Mononuclear cell (primary cell): ENCODE results near the gene SHF. TPM values are rescaled to one million over a fixed set of nuclear protein-coding genes. Genes with fewer than 3 reads are reported as not detected.
A peak's percentile ranks its signal among the peaks of the same experiment; 100 is the strongest.

ENCODE experiments used
- H3K27me3 ChIP-seq: 2 replicates; pipeline ENCODE4 v1.6.0; 2011; ENCODE audit warnings: low read length, control low read depth; ENCODE audit not compliant: insufficient read depth
- H3K4me1 ChIP-seq: 2 replicates; pipeline ENCODE4 v1.5.1; 2011; ENCODE audit warnings: mild to moderate bottlenecking, low read length, control low read depth; ENCODE audit not compliant: insufficient read depth
- H3K4me3 ChIP-seq: 2 replicates; pipeline ENCODE4 v1.5.1; 2011; ENCODE audit warnings: mild to moderate bottlenecking, low read length, moderate library complexity
- H3K9me3 ChIP-seq: 2 replicates; pipeline ENCODE4 v1.5.1; 2011; ENCODE audit warnings: low read depth, mild to moderate bottlenecking, control low read depth, low read length
- total RNA-seq: library from RNA; depleted of rRNA; stranded (reverse); fragments of >200 nt; gene quantifications from one replicate; pipeline ENCODE4 v1.2.3, GENCODE V29; 2012

The SHF gene
- total RNA-seq, 1 donor: 2.1 TPM

DNA sequence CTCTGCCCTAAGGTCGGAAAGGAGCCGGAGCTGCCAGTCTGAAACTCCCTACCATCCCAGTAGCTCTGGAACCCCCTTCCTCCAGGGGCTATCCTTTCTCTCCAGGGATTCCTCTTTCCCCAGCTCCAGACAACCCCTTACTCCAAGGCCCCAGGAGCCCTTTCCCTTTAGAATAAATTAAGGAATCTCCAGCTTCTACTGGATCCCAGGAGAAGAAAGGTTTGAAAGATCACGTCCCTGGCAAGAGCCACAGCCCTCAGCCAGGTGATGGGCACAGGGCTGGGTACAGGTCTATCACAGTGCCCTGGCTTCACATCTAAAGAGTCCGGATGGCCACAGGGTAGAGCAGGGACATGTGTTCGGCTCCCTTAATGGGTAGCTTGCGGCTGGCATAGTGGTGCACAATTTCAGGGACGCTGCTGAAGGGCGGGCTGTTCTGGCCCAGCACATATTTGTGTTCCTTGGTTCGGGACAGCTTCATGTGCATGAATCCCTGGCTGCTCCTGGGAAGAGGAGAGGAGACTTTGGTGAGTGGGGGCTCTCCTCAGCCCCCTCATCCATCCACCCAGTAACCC is 20.0 kb downstream of the SHF start:
- peak overlapping the region; percentile 80 for H3K4me3 ChIP-seq
- H3K4me1 ChIP-seq: peaks cover 17% of the 10 kb centered on the region
- no peaks in the 10 kb centered on the region for H3K27me3 ChIP-seq
- no peaks in the 10 kb centered on the region for H3K9me3 ChIP-seq

DNA sequence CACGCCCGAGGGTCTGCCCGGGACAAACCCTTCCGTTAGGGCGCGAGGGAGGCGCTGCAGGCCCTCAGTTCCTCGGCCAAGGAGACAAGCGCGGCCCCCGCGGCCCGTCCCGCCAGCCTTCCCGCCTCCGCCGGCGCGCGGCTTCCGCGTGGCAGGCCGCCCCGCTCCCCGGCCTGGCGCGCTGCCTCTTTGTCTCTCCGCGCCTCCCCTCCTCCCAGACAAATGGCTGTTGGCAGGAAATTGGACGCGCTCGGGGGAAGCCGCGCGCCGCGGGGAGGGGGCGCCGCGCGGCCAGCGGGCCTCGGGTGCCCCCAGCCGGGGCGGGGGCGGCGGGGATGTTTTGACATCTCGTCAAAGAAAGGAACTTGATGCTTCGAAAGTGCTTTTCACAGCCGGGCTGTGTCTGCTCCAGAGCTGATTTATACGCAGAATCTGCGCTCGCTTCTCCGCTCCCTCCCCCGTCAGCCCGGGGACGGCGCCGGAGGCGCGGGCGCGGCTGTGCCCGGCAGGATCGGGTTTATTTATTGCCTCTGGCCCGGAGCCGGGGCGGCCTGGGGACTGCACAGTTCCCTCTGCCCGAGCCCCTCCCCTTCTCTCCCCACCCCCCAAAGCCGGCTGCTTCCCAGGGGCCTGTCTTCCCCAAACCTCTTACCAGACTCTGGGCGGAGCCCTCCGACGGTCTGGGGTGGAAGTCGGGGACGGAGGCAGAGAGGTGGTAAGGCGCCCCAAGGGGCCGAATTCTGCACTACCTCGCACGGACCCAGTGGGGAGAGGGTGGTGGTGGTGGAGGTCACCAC is 20.7 kb downstream of the SHF start:
- no peaks in the 10 kb centered on the region for H3K9me3 ChIP-seq
- no peaks in the 10 kb centered on the region for H3K27me3 ChIP-seq
- peaks cover 19% of the 10 kb centered on the region for H3K4me1 ChIP-seq
- peak overlapping the region; percentile 80 for H3K4me3 ChIP-seq

DNA sequence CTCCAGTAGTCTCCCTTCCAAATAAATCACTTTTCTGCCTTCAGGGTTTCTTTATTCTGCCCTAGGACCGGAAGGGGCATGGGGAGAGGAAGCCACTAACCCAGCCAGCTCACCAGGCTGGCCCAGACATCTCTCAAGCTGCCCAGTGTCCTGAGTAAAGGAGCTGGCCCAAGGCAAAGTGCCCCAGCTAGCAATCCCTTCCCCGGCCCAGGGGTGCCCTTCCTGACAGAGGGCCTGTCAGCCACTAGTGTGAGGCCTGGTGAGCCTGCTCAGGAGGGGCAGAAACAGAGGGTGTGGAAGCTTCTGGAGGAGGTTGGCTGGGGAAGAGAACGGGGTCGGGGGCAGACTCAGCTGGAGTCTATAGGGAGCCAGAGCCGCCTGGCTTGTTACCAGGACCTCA is 22.2 kb downstream of the SHF start:
- Histone ChIP-seq H3K4me1 (peaks cover 19% of the 10 kb centered on the region), H3K9me3 (no peaks in the 10 kb centered on the region), H3K27me3 (no peaks in the 10 kb centered on the region), H3K4me3 (no peak overlapping the region)

DNA sequence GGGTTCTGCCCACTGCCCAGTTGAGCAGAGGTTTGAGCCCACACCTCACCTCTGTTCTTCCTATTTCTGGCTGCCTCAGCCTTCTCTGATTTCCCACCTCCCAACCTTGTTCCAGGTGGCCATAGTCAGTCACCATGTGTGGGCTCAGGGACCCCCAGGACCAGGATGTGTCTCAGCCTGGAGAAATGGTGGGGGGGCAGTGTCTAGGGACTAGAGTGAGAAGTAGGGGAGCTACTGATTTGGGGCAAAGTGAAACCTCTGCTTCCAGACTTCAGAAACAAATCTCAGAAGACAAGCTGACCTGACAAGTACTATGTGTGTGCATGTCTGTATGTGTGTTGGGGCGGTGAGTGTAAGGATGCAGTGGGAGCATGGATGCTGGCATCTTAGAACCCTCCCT is 22.9 kb downstream of the SHF start:
- Histone ChIP-seq H3K4me1 (peaks cover 19% of the 10 kb centered on the region), H3K27me3 (no peaks in the 10 kb centered on the region), H3K4me3 (no peak overlapping the region), H3K9me3 (no peaks in the 10 kb centered on the region)

DNA sequence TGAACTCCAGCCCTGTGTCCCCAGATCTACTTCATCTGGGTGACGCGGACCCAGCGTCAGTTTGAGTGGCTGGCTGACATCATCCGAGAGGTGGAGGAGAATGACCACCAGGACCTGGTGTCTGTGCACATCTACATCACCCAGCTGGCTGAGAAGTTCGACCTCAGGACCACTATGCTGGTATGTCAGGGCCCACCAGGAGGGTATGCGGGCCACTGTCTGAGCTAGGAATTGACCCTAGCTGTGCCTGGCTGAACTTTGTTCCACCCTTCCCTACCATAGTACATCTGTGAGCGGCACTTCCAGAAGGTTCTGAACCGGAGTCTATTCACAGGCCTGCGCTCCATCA is 24.3 kb downstream of the SHF start:
- peaks cover 19% of the 10 kb centered on the region for H3K4me1 ChIP-seq
- no peaks in the 10 kb centered on the region for H3K9me3 ChIP-seq
- H3K27me3 ChIP-seq: no peaks in the 10 kb centered on the region
- no peak overlapping the region for H3K4me3 ChIP-seq

DNA sequence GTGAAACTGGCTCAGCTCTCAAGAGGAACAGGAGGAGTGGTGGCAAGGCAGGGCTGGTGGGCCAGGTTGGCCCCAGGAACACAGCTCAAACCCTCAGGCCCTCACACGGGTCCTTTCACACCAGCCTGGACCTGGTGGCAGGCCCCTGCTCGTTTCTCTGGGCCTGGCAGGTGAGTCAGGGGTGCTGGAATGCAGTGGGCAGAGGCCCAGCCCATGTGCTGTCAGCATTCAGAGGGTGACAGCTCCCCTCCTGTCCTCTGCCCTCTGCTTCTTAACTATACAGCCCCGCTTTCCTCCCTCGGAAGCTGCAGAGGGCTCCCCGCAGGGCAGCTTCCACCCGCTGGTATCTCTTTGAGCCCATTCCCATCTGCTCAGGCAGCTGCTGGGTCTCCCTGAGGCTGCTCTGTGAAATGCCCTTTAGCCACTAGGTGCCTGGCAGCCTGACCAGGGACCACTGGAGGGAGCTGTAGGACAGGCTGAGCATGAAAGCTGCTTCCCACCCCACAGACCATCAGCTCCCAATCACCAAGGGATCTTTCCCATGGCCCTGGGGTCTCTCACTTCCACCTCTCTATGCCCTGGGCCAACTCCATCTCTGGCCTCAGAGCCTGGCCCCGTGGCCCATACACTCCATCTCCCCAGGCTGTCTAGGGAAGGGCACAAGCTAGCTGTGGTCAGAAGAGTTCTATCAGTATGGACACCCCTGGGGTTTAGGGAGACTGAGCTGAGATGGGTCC is 24.8 kb downstream of the SHF start:
- H3K4me3 ChIP-seq: no peak overlapping the region
- peaks cover 19% of the 10 kb centered on the region for H3K4me1 ChIP-seq
- H3K9me3 ChIP-seq: no peaks in the 10 kb centered on the region
- no peaks in the 10 kb centered on the region for H3K27me3 ChIP-seq

DNA sequence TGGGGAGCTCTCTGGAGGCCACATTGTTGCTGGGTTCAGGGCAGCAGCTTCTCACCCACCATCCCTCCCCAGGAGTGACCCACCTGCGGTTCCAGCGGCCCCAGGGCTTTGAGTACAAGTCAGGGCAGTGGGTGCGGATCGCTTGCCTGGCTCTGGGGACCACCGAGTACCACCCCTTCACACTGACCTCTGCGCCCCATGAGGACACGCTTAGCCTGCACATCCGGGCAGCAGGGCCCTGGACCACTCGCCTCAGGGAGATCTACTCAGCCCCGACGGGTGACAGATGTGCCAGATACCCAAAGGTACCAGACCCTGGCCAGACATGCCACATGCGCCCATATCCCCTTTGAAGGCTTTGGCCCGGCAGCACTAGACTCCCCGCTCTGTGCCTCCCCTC is 26.1 kb downstream of the SHF start:
- Histone ChIP-seq H3K9me3 (no peaks in the 10 kb centered on the region), H3K4me1 (peaks cover 19% of the 10 kb centered on the region), H3K4me3 (no peak overlapping the region), H3K27me3 (no peaks in the 10 kb centered on the region)

DNA sequence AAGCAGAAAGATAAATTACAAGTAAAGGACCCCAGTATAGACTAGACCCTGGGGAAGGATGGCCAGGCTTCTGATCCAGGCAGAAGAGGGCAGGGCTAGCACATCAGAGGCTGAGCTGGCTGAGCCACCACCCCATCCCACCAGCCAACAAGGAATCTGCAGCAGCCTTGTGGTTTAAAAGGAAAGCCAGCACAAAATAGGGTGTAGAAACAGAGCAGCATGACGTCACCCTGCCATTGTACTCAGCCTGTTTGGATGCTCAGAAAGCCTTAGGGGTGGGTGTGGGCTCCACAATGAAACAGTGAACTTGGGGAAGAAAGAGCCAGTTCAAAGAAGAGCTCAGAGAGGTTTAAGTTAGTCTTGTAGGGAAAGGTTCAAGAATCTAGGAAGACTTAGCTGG is 29.8 kb downstream of the SHF start:
- Histone ChIP-seq H3K9me3 (no peaks in the 10 kb centered on the region), H3K4me1 (peaks cover 4% of the 10 kb centered on the region), H3K4me3 (no peak overlapping the region), H3K27me3 (no peaks in the 10 kb centered on the region)

DNA sequence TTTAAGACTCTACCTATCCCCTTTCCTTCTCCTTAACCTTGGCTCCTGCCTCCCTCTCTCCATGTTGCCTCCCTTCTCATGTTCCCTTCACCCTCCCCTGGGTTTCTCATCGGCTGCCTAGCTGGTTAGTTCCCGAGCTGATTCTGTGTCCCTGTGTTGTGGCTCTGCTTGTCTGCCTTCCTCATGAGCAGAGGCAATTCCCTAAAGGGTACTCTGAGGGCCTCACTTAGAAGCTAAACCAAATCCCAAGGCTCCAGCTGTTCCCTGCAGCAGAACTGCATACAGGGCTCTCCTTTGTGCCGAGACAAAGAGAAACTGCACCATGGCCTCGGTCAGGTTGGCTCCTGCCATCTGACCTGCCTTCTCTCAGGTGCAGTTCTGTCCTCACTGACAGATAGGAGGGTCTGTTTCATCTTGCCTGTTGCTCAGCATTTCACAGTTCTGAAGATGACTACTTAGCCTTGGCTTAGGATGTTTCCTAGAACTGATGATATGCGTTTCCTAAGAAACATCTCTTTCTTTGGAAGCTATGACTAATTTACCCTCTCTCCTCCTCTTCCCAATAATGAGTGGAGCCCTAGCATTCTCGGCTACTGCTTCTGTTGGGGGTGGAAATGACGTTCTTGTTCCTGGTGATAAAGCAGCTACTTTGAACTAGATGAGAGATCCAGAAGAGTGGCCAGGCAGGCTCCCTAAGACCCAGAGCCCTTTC is 30.9 kb downstream of the SHF start:
- no peaks in the 10 kb centered on the region for H3K27me3 ChIP-seq
- H3K4me1 ChIP-seq: no peaks in the 10 kb centered on the region
- no peaks in the 10 kb centered on the region for H3K9me3 ChIP-seq
- H3K4me3 ChIP-seq: no peak overlapping the region

DNA sequence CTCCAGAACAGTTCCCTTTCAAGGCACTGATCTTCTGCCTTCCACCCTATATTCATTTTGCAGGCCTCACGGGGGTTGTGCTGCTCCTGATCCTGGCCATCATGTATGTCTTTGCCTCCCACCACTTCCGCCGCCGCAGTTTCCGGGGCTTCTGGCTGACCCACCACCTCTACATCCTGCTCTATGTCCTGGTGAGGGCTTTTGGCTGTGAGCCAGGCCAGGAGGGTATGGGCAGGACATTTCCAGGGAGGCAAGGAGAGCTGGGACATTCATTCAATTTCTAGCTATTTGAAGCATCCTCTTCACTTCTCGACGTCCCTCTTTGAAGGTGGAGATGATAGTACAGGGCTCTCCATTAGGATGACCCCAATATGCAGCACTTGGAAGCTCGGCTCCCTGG is 32.0 kb downstream of the SHF start:
- H3K4me3 ChIP-seq: no peak overlapping the region
- H3K9me3 ChIP-seq: no peaks in the 10 kb centered on the region
- H3K4me1 ChIP-seq: no peaks in the 10 kb centered on the region
- no peaks in the 10 kb centered on the region for H3K27me3 ChIP-seq

DNA sequence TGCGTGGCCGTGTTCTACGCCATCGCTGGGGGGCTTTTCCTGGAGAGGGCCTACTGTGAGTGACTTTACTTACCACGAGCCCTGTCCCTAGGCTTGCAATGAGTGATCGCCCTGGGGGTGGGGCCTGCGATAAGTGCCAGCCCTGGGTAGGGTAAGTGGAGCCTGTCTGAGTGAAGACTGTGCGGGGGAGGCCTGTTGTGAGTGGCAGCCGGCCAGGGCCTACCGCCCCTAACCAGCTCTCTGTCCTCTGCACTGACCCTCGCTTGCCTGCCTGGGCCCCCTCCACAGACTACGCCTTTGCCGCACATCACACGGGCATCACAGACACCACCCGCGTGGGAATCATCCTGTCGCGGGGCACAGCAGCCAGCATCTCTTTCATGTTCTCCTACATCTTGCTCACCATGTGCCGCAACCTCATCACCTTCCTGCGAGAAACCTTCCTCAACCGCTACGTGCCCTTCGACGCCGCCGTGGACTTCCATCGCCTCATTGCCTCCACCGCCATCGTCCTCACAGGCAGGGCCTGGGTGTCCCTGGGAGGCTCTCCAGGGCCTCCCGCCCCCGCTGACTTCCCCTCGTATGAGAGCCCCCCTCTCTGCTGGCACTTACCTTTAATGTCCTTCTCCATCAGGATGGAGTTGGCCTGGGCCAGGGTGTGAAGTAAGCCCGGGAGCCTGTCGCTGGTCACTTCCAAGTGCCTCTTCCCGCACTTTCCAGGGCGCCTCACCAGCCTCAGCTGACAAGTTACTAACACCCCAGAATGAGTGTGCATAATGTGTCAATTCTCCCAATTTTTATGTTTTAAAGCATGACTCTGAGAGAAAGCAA is 35.6 kb downstream of the SHF start:
- H3K4me3 ChIP-seq: no peak overlapping the region
- no peaks in the 10 kb centered on the region for H3K9me3 ChIP-seq
- H3K4me1 ChIP-seq: no peaks in the 10 kb centered on the region
- H3K27me3 ChIP-seq: no peaks in the 10 kb centered on the region

DNA sequence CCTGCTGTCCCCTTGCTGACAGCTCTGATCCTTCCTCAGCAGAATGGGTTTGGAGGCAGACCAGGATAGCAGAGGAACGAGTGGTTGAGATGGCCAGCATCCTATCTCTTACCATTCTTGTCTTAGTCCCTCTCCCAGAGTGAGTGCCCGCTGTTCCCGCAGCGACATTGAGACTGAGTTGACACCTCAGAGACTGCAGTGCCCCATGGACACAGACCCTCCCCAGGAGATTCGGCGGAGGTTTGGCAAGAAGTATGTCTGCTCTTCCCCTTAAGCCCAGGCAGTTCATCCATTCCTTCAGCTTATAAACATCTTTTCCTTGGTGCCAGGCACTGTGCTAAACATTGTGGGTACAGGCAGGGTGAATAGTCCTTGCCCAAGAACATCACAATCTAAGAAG is 36.8 kb downstream of the SHF start:
- no peaks in the 10 kb centered on the region for H3K9me3 ChIP-seq

DNA sequence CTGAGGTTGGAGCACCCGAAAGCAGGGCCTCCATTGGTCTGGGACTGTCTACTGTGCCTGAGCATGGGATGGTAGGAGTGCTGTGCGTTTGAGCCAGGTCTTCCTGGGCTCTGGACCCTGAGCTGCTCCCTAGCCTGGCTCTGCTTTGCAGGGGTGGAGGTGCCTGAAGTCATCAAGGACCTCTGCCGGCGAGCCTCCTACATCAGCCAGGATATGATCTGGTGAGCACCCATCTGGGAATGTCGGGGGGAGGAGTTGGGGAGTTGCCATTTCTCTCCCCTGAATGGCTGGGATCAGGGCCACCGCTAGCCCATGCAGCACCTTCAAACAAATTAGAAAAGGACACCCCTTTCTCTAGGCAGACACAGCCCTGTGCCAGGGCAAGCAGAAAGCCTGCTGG is 37.3 kb downstream of the SHF start:
- Histone ChIP-seq H3K4me3 (no peak overlapping the region), H3K9me3 (no peaks in the 10 kb centered on the region), H3K4me1 (no peaks in the 10 kb centered on the region), H3K27me3 (no peaks in the 10 kb centered on the region)

More for the DNA sequence above, 36.8 kb downstream of the SHF start:
- no peaks in the 10 kb centered on the region for H3K4me1 ChIP-seq
- H3K27me3 ChIP-seq: no peaks in the 10 kb centered on the region
- no peak overlapping the region for H3K4me3 ChIP-seq

DNA sequence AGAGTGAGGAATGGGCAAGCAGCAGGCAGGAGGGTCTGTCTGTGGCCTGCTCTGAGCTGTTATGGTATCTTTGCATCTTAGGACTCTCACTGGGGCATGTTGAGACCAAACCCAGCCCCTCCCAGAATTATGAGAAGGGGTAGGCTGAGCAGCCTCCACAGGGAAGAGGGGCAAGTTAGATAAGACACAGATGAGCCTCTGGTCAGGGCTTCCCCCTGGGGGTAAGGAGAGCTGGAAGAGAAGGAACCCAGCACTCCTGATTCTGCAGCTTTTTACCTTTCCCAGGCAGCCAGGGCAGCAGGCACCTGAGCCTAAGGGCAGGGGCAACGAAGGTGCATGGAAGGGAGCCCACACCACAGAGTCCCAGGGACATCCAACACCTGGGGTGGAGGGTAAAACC is 38.7 kb downstream of the SHF start:
- no peaks in the 10 kb centered on the region for H3K9me3 ChIP-seq
- H3K4me3 ChIP-seq: no peak overlapping the region
- H3K27me3 ChIP-seq: no peaks in the 10 kb centered on the region
- H3K4me1 ChIP-seq: no peaks in the 10 kb centered on the region
